ENCODE data around the gene JAK1.

- no peak for TF ChIP-seq CTCF (IDR thresholded peaks at IDR 0.05)
- peak; percentile 9; the same call in 1 of the 3 replicates for TF ChIP-seq SMC3 (IDR thresholded peaks at IDR 0.05)
- TF ChIP-seq POLR2AphosphoS2 (conservative IDR thresholded peaks at IDR 0.05; ENCODE audit: low read length) = no peak
- TF ChIP-seq JUNB (IDR thresholded peaks at IDR 0.05) = no peak
- TF ChIP-seq MYC (IDR thresholded peaks at IDR 0.05; ENCODE audit: borderline replicate concordance, low read length) = no peak
- TF ChIP-seq E2F6 (IDR thresholded peaks at IDR 0.05; ENCODE audit: borderline replicate concordance, low read depth) = no peak
- no peak for TF ChIP-seq CHD4 (IDR thresholded peaks at IDR 0.05; ENCODE audit: borderline replicate concordance)
- TF ChIP-seq POLR2A (IDR thresholded peaks at IDR 0.05; ENCODE audit: low read length) = peak; percentile 81
- TF ChIP-seq EP300 (IDR thresholded peaks at IDR 0.05) = no peak
- no peak for TF ChIP-seq RFX5 (IDR thresholded peaks at IDR 0.05)
- TF ChIP-seq MAFK (IDR thresholded peaks at IDR 0.05; ENCODE audit: partially characterized antibody) = no peak
- no peak for TF ChIP-seq CHD2 (IDR thresholded peaks at IDR 0.05; ENCODE audit: low read length, partially characterized antibody)
- TF ChIP-seq ZSCAN20 (CRISPR knock-in tag; IDR thresholded peaks at IDR 0.05) = no peak
These were observed at the start of gene JAK1 for GRCh38 chr1:64966158-64966971.
